ENCODE data around the gene PPP2R3C. TPM values are rescaled to one million over a fixed set of nuclear protein-coding genes. Genes with fewer than 3 reads are reported as not detected.

Gene PPP2R3C
- total RNA-seq, 1 donor, result 51.1 TPM

DNA sequence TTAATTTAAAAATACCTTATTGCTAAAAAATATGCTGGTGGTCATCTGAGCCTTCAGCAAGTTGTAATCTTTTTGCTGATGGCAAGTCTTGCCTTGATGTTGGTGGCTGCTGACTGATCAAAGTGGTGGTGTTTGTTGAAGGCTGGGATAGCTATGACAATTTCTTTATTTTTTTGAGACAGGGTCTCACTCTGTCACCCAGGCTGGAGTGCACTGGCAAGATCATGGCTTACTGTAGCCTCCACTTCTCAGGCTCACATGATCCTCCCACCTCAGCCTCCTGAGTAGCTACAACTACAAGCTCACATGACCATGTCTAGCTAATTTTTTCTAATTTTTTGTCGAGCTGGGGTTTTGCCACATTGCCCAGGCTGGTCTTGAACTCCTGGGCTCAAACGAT is 25.4 kb upstream of the PPP2R3C start:
- no peak for TF ChIP-seq CTCF (IDR thresholded peaks at IDR 0.05; ENCODE audit: insufficient read depth, low read length)
- no peak for DNase-seq (ENCODE audit: low read depth)
- no peak overlapping the region for H3K4me3 ChIP-seq (ENCODE audit: low read depth, low read length)

GRCh38 chr14:35146711-35147149 is 24.9 kb upstream of the PPP2R3C start:
- DNase-seq (ENCODE audit: low read depth), result no peak
- no peak for TF ChIP-seq CTCF (IDR thresholded peaks at IDR 0.05; ENCODE audit: insufficient read depth, low read length)
- H3K4me3 ChIP-seq (ENCODE audit: low read depth, low read length), result no peak overlapping the region

DNA sequence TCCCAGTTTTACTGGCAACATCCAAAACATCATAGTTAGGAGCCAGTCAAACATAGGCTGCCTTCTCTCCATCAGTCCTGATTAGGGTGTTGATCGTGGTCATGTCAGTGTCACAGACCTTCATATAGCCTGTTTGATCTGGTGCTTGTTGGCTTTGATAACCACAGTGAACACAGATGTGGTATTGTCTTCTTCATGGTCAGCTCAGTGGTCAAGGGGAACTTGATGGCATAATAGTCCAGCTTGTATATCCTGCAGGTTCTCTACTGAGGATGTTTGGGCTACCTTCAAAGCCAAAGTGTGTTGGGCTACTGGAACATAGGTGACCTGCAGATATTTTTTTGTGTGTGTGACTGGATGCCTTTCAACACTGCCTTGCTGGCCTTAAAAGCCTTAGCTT is 22.2 kb upstream of the PPP2R3C start:
- no peak for DNase-seq (ENCODE audit: low read depth)
- TF ChIP-seq CTCF (IDR thresholded peaks at IDR 0.05; ENCODE audit: insufficient read depth, low read length), result no peak
- no peak overlapping the region for H3K4me3 ChIP-seq (ENCODE audit: low read depth, low read length)

- TF ChIP-seq CTCF (IDR thresholded peaks at IDR 0.05; ENCODE audit: insufficient read depth, low read length), result peak; percentile 30
- no peak overlapping the region for H3K4me3 ChIP-seq (ENCODE audit: low read depth, low read length)
- DNase-seq (ENCODE audit: low read depth), result peak; percentile 62
These were observed 19.2 kb upstream of the PPP2R3C start for GRCh38 chr14:35140718-35141581.

GRCh38 chr14:35138585-35138984 is 16.8 kb upstream of the PPP2R3C start:
- TF ChIP-seq CTCF (IDR thresholded peaks at IDR 0.05; ENCODE audit: insufficient read depth, low read length), result no peak
- no peak overlapping the region for H3K4me3 ChIP-seq (ENCODE audit: low read depth, low read length)
- no peak for DNase-seq (ENCODE audit: low read depth)

GRCh38 chr14:35134329-35135123 is 12.7 kb upstream of the PPP2R3C start:
- DNase-seq (ENCODE audit: low read depth), result no peak
- H3K4me3 ChIP-seq (ENCODE audit: low read depth, low read length), result no peak overlapping the region
- TF ChIP-seq CTCF (IDR thresholded peaks at IDR 0.05; ENCODE audit: insufficient read depth, low read length), result no peak
